Panc1 (cell line): ENCODE measurements around the gene MUCL3. TPM values are rescaled to one million over a fixed set of nuclear protein-coding genes. Genes with fewer than 3 reads are reported as not detected.

Source experiments
- ATAC-seq: fragments of 200-7000 bp; cut with Tn5 transposase; 2 replicates; pipeline ENCODE4 v1.9.1; 2020; ENCODE audit warnings: mild to moderate bottlenecking, moderate library complexity
- BruUV-seq: library from RNA; stranded (reverse); fragments of 400-500 nt; replicated peaks from 2 replicates; lab custom pipeline; 2021; lab: Mats Ljungman, UMichigan
- CTCF ChIA-PET: fragments of 300-600 bp; sonication (Branson Sonifier 250); formaldehyde crosslinking; loops from one replicate; lab custom pipeline; 2022; ENCODE audit warnings: antibody characterized with exemption; lab: Charles Lee
- POLR2A ChIA-PET: fragments of 300-600 bp; sonication (Branson Sonifier 250); formaldehyde crosslinking; loops from one replicate; lab custom pipeline; 2022; ENCODE audit warnings: antibody characterized with exemption; lab: Charles Lee
- DNase-seq: peaks from one replicate; pipeline ENCODE4 v3.0.0-alpha.2; 2010; ENCODE audit warnings: low read depth, low spot score
- H3K27ac ChIP-seq: 2 replicates; pipeline ENCODE4 v1.5.1; 2011; ENCODE audit warnings: mild to moderate bottlenecking, low read length, inconsistent platforms
- H3K27me3 ChIP-seq: fragments of 200-500 bp; sonication (Bioruptor generic); 2 replicates; pipeline ENCODE4 v1.6.0; 2014; ENCODE audit warnings: low read length, inconsistent platforms; ENCODE audit not compliant: control insufficient read depth, insufficient read depth
- H3K36me3 ChIP-seq: fragments of 200-500 bp; sonication (Bioruptor generic); 2 replicates; pipeline ENCODE4 v1.5.1; 2014; ENCODE audit warnings: inconsistent platforms, mild to moderate bottlenecking, low read length, moderate library complexity; ENCODE audit not compliant: control insufficient read depth, insufficient read depth
- H3K4me1 ChIP-seq: 2 replicates; pipeline ENCODE4 v1.5.1; 2011; ENCODE audit warnings: inconsistent platforms, mild to moderate bottlenecking, low read length, moderate library complexity; ENCODE audit not compliant: control insufficient read depth, insufficient read depth
- H3K4me3 ChIP-seq, 2 experiments: 2 replicates each; pipeline ENCODE4 v1.5.1; 2011 to 2012; ENCODE audit warnings: low read depth in 2 of 2, low read length in 2 of 2, mild to moderate bottlenecking in 2 of 2, inconsistent platforms in 1 of 2, moderate library complexity in 1 of 2
- H3K9me3 ChIP-seq: fragments of 200-500 bp; sonication (Bioruptor generic); 2 replicates; pipeline ENCODE4 v1.5.1; 2014; ENCODE audit warnings: low read depth, mild to moderate bottlenecking, inconsistent platforms, low read length, moderate library complexity; ENCODE audit not compliant: control insufficient read depth, insufficient read depth
- CTCF ChIP-seq: fragments of 450-650 bp; IDR thresholded peaks from 2 replicates; pipeline ENCODE4 v1.5.1; 2017; ENCODE audit warnings: mild to moderate bottlenecking
- POLR2AphosphoS5 ChIP-seq: IDR thresholded peaks from 2 replicates; pipeline ENCODE4 v1.6.1; 2012; ENCODE audit warnings: mild to moderate bottlenecking, low read depth, low read length, moderate library complexity
- REST ChIP-seq, 2 experiments: IDR thresholded peaks; 2 replicates each; pipeline ENCODE4 v1.6.1; 2011 to 2012; ENCODE audit warnings: low read depth in 2 of 2, control low read depth in 1 of 2, low read length in 1 of 2, mild to moderate bottlenecking in 1 of 2, moderate library complexity in 1 of 2; ENCODE audit not compliant: insufficient read depth in 1 of 2
- SIN3A ChIP-seq: IDR thresholded peaks from 2 replicates; pipeline ENCODE4 v1.6.1; 2012; ENCODE audit warnings: low read depth, mild to moderate bottlenecking, low read length, moderate library complexity, borderline replicate concordance; ENCODE audit not compliant: insufficient read depth
- TCF7L2 ChIP-seq: IDR thresholded peaks from 2 replicates; pipeline ENCODE4 v1.6.1; 2011; ENCODE audit warnings: mild to moderate bottlenecking, low read depth, low read length, inconsistent platforms
- in situ Hi-C: cut with HindIII; loops from 2 replicates; pipeline ENCODE4 v1.10.0; 2016; ENCODE audit warnings: low sequenced_read_pairs, low pct_unique_long_range_greater_than_20kb
- intact Hi-C: fragments of 100-400 bp; cut with micrococcal nuclease; formaldehyde crosslinking; loops from one replicate; pipeline ENCODE4 v1.10.0; 2022; ENCODE audit not compliant: unreplicated experiment
- total RNA-seq: library from RNA; stranded (reverse); gene quantifications from one replicate; pipeline ENCODE4 v1.2.1, GENCODE V29; 2021; ENCODE audit not compliant: unreplicated experiment

Gene MUCL3
- total RNA-seq, 1 experiment from 2014 or later, result not detected

GRCh38 chr6:30960907-30961673 is 20.3 kb downstream of the MUCL3 start:
- H3K4me3 ChIP-seq, result no peak overlapping the region
- POLR2A ChIA-PET, result no interaction called here
- H3K9me3 ChIP-seq, result no peaks in the 10 kb centered on the region
- no peaks in the 10 kb centered on the region for H3K4me1 ChIP-seq
- ATAC-seq (no peak), DNase-seq (no peak)
- CTCF ChIA-PET, result no interaction called here
- no peaks in the 10 kb centered on the region for H3K36me3 ChIP-seq
- BruUV-seq, result no TSS peak
- in situ Hi-C loops (no loop called here), intact Hi-C loops (no loop called here)
- no peak overlapping the region for H3K27ac ChIP-seq
- TF ChIP-seq CTCF (no peak), SIN3A (no peak), POLR2AphosphoS5 (no peak), REST (IDR thresholded peaks at IDR 0.05; ENCODE audit: insufficient read depth in 1 of 2, low read depth in 2 of 2, low read length in 1 of 2) (no peak), TCF7L2 (no peak)
- peaks cover 3% of the 10 kb centered on the region; the same call in 1 of the 2 replicates for H3K27me3 ChIP-seq

- DNase-seq, result no peak
- intact Hi-C loops, result no loop called here
- POLR2A ChIA-PET, result no interaction called here
These were observed 21.9 kb downstream of the MUCL3 start for GRCh38 chr6:30962716-30963115.

More at GRCh38 chr6:30962716-30963115, 21.9 kb downstream of the MUCL3 start:
- BruUV-seq, result no TSS peak
- Histone ChIP-seq H3K4me3 (no peak overlapping the region), H3K9me3 (no peaks in the 10 kb centered on the region), H3K36me3 (no peaks in the 10 kb centered on the region), H3K27me3 (peaks cover 2% of the 10 kb centered on the region; the same call in 1 of the 2 replicates), H3K27ac (no peak overlapping the region), H3K4me1 (no peaks in the 10 kb centered on the region)
- CTCF ChIA-PET, result interaction anchor here (0.8 kb wide), 1 partner anchor 117 kb away, joined by 3 read pairs; no protein-coding TSS in a partner anchor
- TF ChIP-seq TCF7L2 (no peak), SIN3A (no peak), REST (IDR thresholded peaks at IDR 0.05; ENCODE audit: insufficient read depth in 1 of 2, low read depth in 2 of 2, low read length in 1 of 2) (no peak), POLR2AphosphoS5 (no peak), CTCF (no peak)
- no peak for ATAC-seq
- in situ Hi-C loops, result no loop called here
